GM12892 (cell line): ENCODE data around the gene POU4F2.

Experiments
- POLR2A ChIP-seq: IDR thresholded peaks from 2 replicates; pipeline ENCODE4 v1.6.1; 2011; ENCODE audit warnings: low read depth, low read length, control low read depth
- POLR2AphosphoS5 ChIP-seq: IDR thresholded peaks from 2 replicates; pipeline ENCODE4 v1.6.1; 2011; ENCODE audit warnings: low read depth, low read length, control low read depth
- TAF1 ChIP-seq: IDR thresholded peaks from 2 replicates; pipeline ENCODE4 v1.6.1; 2011; ENCODE audit warnings: low read depth, mild to moderate bottlenecking, control low read depth, low read length, borderline replicate concordance

DNA sequence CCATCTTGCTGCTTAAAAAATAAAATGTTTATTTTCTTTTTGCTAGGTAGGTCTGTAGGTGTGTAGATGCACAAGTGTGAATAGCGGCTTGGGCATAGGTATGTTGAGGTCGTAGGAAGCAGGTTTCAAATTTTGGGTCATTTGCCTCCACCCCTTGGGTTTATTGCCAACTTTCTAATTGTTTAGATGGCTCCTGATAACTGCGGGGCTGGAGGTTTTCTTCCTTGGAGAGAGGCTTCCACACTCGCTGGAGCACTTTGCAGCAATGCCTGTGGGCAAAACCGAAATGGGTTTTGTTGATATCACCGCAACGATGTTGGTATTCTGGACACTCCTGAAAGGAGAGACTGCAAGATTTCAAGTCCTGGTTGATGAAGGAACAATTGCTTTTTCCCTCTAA is 3.9 kb upstream of the POU4F2 start:
- TF ChIP-seq POLR2A (no peak), TAF1 (no peak), POLR2AphosphoS5 (no peak)
